HG03039 (cell line): Measurements from ENCODE around the gene GBP5.
"Not testable (repeated sequence)": the region's sequence is repeated elsewhere in the genome, so short reads cannot be mapped to it uniquely, and the experiment has no call there.

Source experiments
- ATAC-seq: cut with Tn5 transposase; IDR thresholded peaks from one replicate; pipeline ENCODE4 v1.9.1; 2021; ENCODE audit warnings: mild to moderate bottlenecking, moderate library complexity; ENCODE audit not compliant: unreplicated experiment

Gene GBP5

DNA sequence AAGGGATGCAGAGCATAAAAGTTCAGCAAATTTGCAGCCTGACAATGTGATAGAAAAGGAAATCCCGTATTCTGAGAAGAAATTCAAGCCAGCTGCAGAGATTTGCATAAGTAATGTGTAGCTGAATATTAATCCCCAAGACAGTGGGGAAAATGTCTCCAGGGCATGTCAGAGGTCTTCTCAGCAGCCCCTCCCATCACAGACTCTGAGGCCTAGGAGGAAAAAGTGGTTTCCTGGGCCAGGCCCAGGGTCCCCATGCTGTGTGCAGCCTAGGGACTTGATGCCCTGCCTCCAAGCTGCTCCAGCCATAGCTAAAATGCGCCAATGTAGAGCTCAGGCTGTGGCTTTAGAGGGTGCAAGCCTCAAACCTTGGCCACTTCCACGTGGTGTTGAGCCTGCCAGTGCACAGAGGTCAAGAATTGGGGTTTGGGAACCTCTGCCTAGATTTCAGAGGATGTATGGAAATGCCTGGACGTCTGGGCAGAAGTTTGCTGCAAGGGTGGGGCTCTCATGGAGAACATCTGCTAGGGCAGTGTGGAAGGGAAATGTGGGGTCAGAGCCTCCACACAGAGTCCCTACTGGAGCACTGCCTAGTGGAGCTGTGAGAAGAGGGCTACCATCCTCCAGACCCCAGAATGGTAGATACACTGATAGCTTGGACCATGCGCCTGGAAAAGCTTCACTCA is 11.6 kb upstream of the GBP5 start:
- not testable (repeated sequence) for ATAC-seq

GRCh38 chr1:89280766-89281165 is 8.1 kb upstream of the GBP5 start:
- no peak for ATAC-seq

DNA sequence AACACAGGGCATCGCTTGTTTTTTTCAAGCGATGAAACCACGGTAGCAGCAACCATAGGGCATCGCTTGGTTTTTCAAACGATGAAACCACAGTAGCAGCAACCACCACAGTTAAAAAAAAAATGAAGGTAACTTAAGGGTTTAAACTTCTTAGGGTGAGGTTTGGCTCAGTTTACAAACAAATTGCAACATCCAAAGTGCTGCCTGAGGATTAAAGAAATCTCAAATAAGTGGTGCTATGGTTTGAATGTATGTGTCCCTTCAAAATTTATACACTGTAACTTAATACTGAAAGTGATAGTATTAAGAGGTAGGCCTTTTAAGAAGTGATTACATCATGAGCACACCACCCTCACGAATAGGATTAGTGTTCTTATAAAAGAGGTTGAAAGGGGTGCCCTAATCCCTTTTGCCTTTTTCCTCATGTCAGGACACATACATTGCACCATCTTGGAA is 6.4 kb upstream of the GBP5 start:
- no peak for ATAC-seq

- no peak for ATAC-seq
Measured at GRCh38 chr1:89277725-89278124, 5.1 kb upstream of the GBP5 start.

DNA sequence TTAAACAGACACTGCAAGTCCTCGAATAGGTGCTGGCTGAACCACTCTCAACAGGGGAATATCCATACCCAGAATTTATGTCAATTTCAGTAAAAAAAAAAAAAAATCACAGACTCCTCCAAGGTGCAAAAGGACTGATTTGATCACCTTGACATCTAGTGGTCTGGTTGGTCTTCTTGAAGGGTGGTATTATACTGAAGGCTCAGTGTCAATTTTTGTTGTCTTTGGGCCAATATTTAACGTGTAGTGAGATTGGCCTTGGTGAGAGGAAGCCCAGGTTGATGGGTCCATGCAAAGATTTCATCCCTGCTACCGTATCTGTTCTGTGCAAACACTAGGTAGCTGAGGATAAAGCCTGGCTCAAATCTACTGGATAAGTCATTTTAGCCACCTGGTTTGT is 4.0 kb upstream of the GBP5 start:
- no peak for ATAC-seq

DNA sequence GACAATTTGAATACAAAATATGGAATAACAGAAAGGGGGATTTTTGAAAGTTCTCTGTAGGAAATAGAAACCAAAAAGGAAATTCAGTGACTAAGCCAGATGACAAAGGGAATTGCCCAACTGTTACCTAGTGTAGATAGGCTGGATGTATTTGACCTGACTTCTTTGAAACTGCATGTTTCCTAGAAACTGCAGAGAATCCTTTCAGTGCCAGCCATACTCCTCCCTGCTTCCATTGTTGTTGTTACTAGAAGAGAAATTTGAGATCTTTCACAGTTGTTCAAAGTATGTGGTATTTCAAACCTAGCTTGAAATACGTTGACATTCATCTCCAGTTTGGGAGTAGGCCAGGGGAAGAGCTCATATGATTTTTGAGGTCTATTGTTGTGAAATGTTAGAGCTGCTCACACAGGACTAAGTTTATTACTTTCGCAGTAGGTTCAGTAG is 1.8 kb upstream of the GBP5 start:
- ATAC-seq, result no peak

DNA sequence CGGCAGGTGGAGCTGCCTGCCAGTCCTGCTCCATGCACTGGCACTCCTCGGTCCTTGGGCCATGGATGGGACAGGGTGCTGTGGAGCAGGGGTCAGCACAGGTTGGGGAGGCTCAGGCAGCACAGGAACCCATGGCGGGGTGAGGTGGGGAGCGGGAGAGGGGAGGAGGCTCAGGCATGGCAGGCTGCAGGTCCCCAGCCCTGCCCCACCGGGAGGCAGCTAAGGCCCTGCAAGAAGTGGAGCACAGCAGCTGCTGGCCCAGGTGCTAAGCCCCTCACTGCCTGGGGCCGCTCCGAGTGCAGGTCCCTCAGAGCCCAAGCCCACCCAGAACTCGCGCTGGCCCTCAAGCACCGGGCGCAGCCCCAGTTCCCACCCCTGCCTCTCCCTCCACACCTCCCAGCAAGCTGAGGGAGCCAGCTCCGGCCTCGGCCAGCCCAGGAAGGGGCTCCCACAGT is 691 bp upstream of the GBP5 start:
- ATAC-seq, result no peak

- no peak for ATAC-seq
Measured at GRCh38 chr1:89271341-89272015, 1.2 kb downstream of the GBP5 start.

DNA sequence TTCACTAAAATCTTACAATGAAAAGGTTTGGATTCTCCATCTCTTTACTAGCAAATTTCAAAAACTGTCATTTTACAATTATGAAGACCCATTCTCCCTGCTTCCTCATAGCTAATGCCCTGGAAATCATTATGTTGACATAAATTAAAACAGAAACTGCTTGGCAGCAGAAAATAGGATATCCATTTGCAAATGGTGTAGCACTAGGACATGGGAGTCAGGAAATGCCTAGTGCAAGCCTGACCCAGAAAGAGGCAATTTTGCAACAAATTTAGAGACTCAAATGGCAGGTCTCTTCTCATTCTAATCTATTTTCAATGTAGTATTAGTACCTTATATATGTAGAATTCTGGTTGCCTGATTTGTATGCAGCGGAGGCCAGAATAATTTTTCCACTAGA is 2.2 kb downstream of the GBP5 start:
- no peak for ATAC-seq

GRCh38 chr1:89269277-89269676 is 3.4 kb downstream of the GBP5 start:
- no peak for ATAC-seq

DNA sequence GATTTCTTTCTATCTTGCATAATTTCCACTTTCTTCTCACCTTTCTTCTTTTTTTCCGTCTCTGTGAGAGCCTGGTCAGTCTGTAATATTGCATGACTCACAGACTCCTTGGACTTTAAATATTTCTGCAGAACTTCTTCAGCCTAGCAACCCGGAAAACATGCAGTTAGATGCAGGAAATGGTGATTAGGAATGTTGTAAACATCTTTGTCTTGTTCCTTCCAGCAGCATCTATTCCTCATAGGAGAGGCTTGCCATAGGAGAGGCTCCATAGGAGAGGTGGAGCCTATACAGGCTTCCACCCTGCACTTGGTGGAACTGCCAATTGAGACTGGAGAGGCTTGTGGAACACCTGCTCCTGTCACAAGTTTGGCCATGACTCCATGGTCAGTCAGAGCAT is 10.0 kb downstream of the GBP5 start:
- ATAC-seq, result no peak

GRCh38 chr1:89261926-89262515 is 10.6 kb downstream of the GBP5 start:
- ATAC-seq, result no peak

DNA sequence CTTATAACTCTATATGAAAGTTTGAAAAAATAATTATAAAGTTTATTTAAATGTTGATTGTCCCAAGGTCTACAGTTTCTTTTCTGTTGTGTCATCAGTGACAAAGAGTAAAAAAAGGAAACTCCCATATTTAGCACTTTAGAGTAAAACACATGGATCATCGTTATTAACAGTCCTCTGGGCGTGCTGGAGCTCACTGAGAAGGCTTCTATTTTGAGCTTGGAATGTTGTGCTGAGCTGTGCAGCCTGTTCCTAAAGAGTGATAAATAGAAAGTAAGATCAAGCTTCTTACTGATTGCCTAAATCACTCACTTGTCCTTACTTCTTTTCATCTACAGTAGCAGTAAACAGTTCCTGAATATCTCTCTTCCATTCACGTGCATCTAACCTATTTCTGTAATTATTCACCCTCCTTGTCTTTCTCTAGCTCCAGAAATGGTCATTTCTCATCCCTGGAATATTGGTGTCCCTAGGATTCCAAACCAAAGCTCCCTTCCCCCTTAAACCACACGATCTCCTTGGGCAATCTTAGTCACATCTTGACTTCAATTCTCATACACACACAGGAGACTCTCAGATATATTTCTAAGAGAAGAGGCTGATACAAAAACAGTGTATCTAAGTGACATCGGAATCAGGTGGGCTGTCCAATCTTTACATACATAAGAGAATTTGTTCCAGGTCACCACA is 11.9 kb downstream of the GBP5 start:
- ATAC-seq, result no peak

GRCh38 chr1:89260042-89260441 is 12.6 kb downstream of the GBP5 start:
- ATAC-seq, result no peak

GRCh38 chr1:89259283-89259971 is 13.2 kb downstream of the GBP5 start:
- ATAC-seq, result no peak

DNA sequence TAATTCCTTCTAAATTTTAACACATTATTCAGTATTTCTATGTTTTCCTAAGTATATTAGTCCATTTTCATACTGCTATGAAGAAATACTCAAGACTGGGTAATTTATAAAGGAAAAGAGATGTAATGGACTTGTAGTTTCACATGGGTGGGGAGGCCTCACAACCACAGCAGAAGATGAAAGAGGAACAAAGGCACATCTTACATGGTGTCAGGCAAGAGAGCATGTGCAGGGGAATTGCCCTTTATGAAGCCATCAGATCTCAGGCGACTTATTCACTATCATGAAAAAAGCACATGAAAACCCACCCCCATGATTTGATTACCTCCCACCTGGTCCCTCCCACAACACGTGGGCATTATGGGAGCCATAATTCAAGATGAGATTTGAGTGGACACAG is 15.6 kb downstream of the GBP5 start:
- ATAC-seq, result no peak

DNA sequence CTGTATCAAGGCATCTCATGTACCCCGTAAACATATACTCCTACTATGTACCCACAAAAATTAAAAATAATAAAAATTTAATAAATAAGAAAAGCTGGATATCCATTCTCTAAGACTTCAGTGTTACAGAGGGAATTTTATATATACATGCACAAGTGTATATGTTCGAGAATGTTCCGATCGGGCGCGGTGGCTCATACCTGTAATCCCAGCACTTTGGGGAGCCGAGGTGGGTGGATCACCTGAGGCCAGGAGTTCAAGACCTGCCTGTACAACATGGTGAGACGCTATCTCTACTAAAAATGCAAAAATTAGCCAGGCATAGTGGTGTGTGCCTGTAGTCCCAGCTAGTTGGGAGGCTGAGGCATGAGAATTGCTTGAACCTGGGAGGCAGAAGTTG is 17.1 kb downstream of the GBP5 start:
- ATAC-seq, result not testable (repeated sequence)

- no peak for ATAC-seq
Measured at GRCh38 chr1:89254658-89255287, 17.9 kb downstream of the GBP5 start.

- ATAC-seq, result no peak
Measured at GRCh38 chr1:89243046-89243445, 29.6 kb downstream of the GBP5 start.
